ENCODE results near the gene CITED2.

DNA sequence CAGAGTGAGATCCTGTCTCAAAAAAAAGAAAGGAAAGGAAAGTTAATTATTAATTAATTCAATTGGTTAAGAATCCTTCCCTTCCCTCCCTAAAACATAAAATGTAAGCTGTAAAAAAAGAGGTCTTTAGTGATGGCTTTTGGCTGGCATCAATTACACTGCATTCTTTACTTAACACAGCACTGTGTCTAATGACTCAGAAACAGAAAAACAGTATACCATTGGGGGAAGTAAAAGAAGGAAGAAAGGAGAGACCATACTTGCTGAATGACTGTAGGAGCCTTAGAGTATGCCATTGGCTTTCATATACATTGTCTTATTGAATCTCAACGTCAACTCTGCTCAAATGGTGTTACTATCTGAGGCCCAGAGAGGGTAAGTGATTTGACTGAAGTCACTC, 18.3 kb upstream of the CITED2 start:
- no peak for TF ChIP-seq NR1H2 (CRISPR knock-in tag; IDR thresholded peaks at IDR 0.05)
- TF ChIP-seq, protein P1, sequence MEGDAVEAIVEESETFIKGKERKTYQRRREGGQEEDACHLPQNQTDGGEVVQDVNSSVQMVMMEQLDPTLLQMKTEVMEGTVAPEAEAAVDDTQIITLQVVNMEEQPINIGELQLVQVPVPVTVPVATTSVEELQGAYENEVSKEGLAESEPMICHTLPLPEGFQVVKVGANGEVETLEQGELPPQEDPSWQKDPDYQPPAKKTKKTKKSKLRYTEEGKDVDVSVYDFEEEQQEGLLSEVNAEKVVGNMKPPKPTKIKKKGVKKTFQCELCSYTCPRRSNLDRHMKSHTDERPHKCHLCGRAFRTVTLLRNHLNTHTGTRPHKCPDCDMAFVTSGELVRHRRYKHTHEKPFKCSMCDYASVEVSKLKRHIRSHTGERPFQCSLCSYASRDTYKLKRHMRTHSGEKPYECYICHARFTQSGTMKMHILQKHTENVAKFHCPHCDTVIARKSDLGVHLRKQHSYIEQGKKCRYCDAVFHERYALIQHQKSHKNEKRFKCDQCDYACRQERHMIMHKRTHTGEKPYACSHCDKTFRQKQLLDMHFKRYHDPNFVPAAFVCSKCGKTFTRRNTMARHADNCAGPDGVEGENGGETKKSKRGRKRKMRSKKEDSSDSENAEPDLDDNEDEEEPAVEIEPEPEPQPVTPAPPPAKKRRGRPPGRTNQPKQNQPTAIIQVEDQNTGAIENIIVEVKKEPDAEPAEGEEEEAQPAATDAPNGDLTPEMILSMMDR (IDR thresholded peaks at IDR 0.05): no peak
- TF ChIP-seq, protein P2, sequence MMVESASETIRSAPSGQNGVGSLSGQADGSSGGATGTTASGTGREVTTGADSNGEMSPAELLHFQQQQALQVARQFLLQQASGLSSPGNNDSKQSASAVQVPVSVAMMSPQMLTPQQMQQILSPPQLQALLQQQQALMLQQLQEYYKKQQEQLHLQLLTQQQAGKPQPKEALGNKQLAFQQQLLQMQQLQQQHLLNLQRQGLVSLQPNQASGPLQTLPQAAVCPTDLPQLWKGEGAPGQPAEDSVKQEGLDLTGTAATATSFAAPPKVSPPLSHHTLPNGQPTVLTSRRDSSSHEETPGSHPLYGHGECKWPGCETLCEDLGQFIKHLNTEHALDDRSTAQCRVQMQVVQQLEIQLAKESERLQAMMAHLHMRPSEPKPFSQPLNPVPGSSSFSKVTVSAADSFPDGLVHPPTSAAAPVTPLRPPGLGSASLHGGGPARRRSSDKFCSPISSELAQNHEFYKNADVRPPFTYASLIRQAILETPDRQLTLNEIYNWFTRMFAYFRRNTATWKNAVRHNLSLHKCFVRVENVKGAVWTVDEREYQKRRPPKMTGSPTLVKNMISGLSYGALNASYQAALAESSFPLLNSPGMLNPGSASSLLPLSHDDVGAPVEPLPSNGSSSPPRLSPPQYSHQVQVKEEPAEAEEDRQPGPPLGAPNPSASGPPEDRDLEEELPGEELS (CRISPR knock-in tag; IDR thresholded peaks at IDR 0.05): no peak
- TF ChIP-seq, protein P3, sequence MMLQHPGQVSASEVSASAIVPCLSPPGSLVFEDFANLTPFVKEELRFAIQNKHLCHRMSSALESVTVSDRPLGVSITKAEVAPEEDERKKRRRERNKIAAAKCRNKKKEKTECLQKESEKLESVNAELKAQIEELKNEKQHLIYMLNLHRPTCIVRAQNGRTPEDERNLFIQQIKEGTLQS (CRISPR knock-in tag; conservative IDR thresholded peaks at IDR 0.05): no peak

Measured in WTC11 (cell line).